ENCODE data around the gene MSH6. TPM values are rescaled to one million over a fixed set of nuclear protein-coding genes. Genes with fewer than 3 reads are reported as not detected.
A peak's percentile ranks its signal among the peaks of the same experiment; 100 is the strongest.

Gene MSH6
- total RNA-seq, 1 experiment from 2014 or later = 98.0 TPM

DNA sequence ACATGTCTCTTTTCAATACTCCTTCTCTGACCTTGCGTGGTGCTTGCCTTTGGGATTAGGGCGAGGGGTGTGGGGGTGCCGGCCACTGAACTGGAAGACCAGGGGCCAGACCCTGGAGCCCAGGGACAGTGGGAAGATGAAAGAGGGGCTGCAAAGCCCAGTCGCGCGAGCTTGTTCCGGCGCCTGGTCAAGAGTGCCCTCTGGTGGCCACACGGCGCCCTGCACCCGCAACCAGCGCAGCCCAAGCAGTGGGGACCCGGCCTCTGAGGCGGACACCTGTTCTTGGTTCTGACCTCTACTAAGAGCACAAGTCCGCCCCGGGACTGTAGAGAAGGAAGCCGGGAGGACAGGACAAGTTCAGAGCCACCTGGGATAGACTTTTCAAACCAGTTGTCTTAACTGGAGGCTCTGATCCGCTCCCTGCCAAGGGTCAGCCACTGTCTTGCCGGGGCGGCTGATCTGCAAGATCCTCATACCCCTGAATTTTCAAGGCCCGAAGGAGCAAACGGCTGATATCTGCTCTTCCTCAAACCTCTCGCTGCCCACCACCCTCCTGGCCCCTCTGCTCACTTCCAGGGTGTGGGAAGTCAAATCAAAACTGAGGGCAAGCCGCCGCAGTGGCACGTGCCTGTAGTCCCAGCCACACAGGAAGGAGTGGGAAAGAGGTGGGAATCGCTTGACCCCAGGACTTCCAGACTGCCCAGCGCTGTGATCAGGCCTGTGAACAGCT is 14.9 kb upstream of the MSH6 start:
- BruUV-seq (replicated peaks) = no TSS peak
- H3K4me3 ChIP-seq (ENCODE audit: low read depth in 2 of 2, low read length in 2 of 2) = no peak overlapping the region

DNA sequence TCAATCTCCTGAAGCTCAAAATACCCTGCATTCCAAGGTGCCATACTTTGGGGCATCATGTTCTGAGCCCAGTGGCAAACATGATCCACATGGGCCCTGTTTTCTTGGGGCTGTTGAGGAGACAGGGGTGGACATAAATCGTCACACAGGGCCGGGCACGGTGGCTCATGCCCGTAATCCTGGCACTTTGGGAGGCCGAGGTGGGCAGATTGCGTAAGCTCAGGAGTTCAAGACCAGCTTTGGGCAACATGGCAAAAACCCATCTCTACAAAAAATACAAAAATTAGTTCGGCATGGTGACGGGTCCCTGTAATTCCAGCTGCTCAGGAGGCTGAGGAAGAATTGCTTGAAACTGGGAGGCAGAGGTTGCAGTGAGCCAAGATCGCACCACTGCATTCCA is 13.6 kb upstream of the MSH6 start:
- TF ChIP-seq, protein P1, sequence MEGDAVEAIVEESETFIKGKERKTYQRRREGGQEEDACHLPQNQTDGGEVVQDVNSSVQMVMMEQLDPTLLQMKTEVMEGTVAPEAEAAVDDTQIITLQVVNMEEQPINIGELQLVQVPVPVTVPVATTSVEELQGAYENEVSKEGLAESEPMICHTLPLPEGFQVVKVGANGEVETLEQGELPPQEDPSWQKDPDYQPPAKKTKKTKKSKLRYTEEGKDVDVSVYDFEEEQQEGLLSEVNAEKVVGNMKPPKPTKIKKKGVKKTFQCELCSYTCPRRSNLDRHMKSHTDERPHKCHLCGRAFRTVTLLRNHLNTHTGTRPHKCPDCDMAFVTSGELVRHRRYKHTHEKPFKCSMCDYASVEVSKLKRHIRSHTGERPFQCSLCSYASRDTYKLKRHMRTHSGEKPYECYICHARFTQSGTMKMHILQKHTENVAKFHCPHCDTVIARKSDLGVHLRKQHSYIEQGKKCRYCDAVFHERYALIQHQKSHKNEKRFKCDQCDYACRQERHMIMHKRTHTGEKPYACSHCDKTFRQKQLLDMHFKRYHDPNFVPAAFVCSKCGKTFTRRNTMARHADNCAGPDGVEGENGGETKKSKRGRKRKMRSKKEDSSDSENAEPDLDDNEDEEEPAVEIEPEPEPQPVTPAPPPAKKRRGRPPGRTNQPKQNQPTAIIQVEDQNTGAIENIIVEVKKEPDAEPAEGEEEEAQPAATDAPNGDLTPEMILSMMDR (IDR thresholded peaks at IDR 0.05) = no peak
- TF ChIP-seq TCF7L2 (IDR thresholded peaks at IDR 0.05; ENCODE audit: low read depth, low read length) (no peak), POLR2AphosphoS5 (IDR thresholded peaks at IDR 0.05; ENCODE audit: low read depth, low read length) (no peak), SIN3A (IDR thresholded peaks at IDR 0.05; ENCODE audit: borderline replicate concordance, insufficient read depth, low read depth, low read length) (no peak)
- TF ChIP-seq, protein P2, sequence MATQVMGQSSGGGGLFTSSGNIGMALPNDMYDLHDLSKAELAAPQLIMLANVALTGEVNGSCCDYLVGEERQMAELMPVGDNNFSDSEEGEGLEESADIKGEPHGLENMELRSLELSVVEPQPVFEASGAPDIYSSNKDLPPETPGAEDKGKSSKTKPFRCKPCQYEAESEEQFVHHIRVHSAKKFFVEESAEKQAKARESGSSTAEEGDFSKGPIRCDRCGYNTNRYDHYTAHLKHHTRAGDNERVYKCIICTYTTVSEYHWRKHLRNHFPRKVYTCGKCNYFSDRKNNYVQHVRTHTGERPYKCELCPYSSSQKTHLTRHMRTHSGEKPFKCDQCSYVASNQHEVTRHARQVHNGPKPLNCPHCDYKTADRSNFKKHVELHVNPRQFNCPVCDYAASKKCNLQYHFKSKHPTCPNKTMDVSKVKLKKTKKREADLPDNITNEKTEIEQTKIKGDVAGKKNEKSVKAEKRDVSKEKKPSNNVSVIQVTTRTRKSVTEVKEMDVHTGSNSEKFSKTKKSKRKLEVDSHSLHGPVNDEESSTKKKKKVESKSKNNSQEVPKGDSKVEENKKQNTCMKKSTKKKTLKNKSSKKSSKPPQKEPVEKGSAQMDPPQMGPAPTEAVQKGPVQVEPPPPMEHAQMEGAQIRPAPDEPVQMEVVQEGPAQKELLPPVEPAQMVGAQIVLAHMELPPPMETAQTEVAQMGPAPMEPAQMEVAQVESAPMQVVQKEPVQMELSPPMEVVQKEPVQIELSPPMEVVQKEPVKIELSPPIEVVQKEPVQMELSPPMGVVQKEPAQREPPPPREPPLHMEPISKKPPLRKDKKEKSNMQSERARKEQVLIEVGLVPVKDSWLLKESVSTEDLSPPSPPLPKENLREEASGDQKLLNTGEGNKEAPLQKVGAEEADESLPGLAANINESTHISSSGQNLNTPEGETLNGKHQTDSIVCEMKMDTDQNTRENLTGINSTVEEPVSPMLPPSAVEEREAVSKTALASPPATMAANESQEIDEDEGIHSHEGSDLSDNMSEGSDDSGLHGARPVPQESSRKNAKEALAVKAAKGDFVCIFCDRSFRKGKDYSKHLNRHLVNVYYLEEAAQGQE (IDR thresholded peaks at IDR 0.05; ENCODE audit: insufficient read depth in 1 of 2, low read depth in 2 of 2, low read length in 1 of 2) = no peak
- BruUV-seq (replicated peaks) = no TSS peak
- Histone ChIP-seq H3K4me3 (ENCODE audit: low read depth in 2 of 2, low read length in 2 of 2) (no peak overlapping the region), H3K4me1 (ENCODE audit: control insufficient read depth, insufficient read depth, low read length) (no peaks in the 10 kb centered on the region), H3K36me3 (ENCODE audit: control insufficient read depth, insufficient read depth, low read length) (no peaks in the 10 kb centered on the region), H3K9me3 (ENCODE audit: control insufficient read depth, insufficient read depth, low read depth, low read length) (no peaks in the 10 kb centered on the region), H3K27me3 (ENCODE audit: control insufficient read depth, insufficient read depth, low read length) (no peaks in the 10 kb centered on the region), H3K27ac (ENCODE audit: low read length) (no peak overlapping the region)
- DNase-seq (ENCODE audit: low read depth, low spot score) (no peak), ATAC-seq (no peak)
- CTCF ChIA-PET = interaction anchor here (1.0 kb wide), 1 partner anchor 332 kb away, joined by 5 read pairs; no protein-coding TSS in a partner anchor
- intact Hi-C loops (cut with micrococcal nuclease; ENCODE audit: unreplicated experiment) (loop anchor here (5.0 to 10.0 kb wide), 3 partner anchors 255 to 432 kb away; no protein-coding TSS in a partner anchor), in situ Hi-C loops (cut with HindIII; ENCODE audit: low pct_unique_long_range_greater_than_20kb, low sequenced_read_pairs) (no loop called here)
- POLR2A ChIA-PET = no interaction called here

More for the DNA sequence above, 14.9 kb upstream of the MSH6 start:
- CTCF ChIA-PET = interaction anchor here (0.6 to 2.1 kb wide), 10 partner anchors 9 to 433 kb away, joined by 3 to 10 read pairs (median 4); no protein-coding TSS in a partner anchor
- POLR2A ChIA-PET = interaction anchor here (0.5 to 0.6 kb wide), 2 partner anchors 328 to 331 kb away, joined by 3 to 7 read pairs; no protein-coding TSS in a partner anchor
- intact Hi-C loops (cut with micrococcal nuclease; ENCODE audit: unreplicated experiment) = loop anchor here (5.0 to 10.0 kb wide), 3 partner anchors 253 to 431 kb away; no protein-coding TSS in a partner anchor
- Histone ChIP-seq H3K36me3 (ENCODE audit: control insufficient read depth, insufficient read depth, low read length) (no peaks in the 10 kb centered on the region), H3K27me3 (ENCODE audit: control insufficient read depth, insufficient read depth, low read length) (no peaks in the 10 kb centered on the region), H3K4me1 (ENCODE audit: control insufficient read depth, insufficient read depth, low read length) (no peaks in the 10 kb centered on the region), H3K27ac (ENCODE audit: low read length) (no peak overlapping the region), H3K9me3 (ENCODE audit: control insufficient read depth, insufficient read depth, low read depth, low read length) (no peaks in the 10 kb centered on the region)
- ATAC-seq = peak; percentile 91
- DNase-seq (ENCODE audit: low read depth, low spot score) = no peak
- TF ChIP-seq TCF7L2 (IDR thresholded peaks at IDR 0.05; ENCODE audit: low read depth, low read length) (peak; percentile 66), SIN3A (IDR thresholded peaks at IDR 0.05; ENCODE audit: borderline replicate concordance, insufficient read depth, low read depth, low read length) (no peak)
- TF ChIP-seq, protein P1 (IDR thresholded peaks at IDR 0.05) = peak; percentile 99
- in situ Hi-C loops (cut with HindIII; ENCODE audit: low pct_unique_long_range_greater_than_20kb, low sequenced_read_pairs) = no loop called here
